B cell (primary cell): ENCODE measurements around the gene TBC1D22B.

Experiments used
- CTCF ChIP-seq: fragments of 200-600 bp; IDR thresholded peaks from one replicate; pipeline ENCODE4 v1.8.0; 2022; ENCODE audit warnings: antibody characterized with exemption, mild to moderate bottlenecking
- EZH2 ChIP-seq: IDR thresholded peaks from 2 replicates; pipeline ENCODE4 v1.6.1; 2012; ENCODE audit warnings: borderline replicate concordance, low read depth, mild to moderate bottlenecking, moderate library complexity, low read length; ENCODE audit not compliant: insufficient read depth, poor library complexity, severe bottlenecking

GRCh38 chr6:37293426-37293825 is 35.9 kb downstream of the TBC1D22B start:
- TF ChIP-seq EZH2 (no peak), CTCF (no peak)
